GM21717 (cell line): ENCODE measurements around the gene SPINT2.

ENCODE experiments used
- ATAC-seq: cut with Tn5 transposase; IDR thresholded peaks from one replicate; pipeline ENCODE4 v1.9.1; 2021; ENCODE audit warnings: mild to moderate bottlenecking, moderate library complexity; ENCODE audit not compliant: unreplicated experiment

Gene SPINT2

DNA sequence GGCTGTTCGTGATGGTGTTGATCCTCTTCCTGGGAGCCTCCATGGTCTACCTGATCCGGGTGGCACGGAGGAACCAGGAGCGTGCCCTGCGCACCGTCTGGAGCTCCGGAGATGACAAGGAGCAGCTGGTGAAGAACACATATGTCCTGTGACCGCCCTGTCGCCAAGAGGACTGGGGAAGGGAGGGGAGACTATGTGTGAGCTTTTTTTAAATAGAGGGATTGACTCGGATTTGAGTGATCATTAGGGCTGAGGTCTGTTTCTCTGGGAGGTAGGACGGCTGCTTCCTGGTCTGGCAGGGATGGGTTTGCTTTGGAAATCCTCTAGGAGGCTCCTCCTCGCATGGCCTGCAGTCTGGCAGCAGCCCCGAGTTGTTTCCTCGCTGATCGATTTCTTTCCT lies 27.5 kb downstream of the SPINT2 start:
- ATAC-seq = no peak

DNA sequence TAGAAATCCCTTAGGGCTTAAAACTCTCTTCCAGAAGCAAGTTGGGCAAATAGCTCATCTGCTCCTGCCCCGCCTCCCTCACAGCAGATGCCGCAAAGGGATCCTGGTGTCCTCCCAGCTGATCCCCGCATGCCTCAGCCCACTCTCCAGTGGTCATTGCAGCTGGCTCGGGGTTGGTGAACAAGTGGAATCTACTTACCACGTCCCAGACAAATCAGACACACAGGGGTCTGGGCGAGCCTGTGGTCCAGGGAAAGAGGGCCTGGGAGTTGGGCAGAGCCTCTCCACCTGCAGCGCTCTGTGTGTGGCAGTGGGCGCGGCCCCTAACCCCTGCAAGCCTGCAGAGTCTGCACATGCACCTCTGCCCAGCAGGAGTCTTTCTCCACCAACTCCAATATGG lies 28.9 kb downstream of the SPINT2 start:
- ATAC-seq = no peak

DNA sequence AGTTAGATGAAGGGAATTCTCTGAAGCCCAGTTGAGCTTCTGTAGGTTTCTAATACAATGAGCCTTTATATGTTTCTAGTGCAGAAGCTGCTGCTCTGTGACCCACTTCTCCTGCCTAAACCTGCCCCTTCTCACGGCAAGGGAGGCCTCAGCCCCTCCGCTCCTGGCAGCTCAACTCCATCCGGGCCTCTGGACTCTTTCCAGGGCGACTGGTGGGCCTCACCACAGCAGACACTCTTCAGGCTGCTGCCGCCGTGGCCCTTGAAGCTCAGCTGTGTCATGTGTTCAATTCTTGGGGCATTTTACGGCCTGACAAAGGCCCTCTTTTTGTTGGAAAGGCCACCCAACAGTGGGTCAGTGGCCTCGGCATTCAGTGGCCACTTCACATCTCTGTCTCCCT lies 29.7 kb downstream of the SPINT2 start:
- ATAC-seq = no peak

DNA sequence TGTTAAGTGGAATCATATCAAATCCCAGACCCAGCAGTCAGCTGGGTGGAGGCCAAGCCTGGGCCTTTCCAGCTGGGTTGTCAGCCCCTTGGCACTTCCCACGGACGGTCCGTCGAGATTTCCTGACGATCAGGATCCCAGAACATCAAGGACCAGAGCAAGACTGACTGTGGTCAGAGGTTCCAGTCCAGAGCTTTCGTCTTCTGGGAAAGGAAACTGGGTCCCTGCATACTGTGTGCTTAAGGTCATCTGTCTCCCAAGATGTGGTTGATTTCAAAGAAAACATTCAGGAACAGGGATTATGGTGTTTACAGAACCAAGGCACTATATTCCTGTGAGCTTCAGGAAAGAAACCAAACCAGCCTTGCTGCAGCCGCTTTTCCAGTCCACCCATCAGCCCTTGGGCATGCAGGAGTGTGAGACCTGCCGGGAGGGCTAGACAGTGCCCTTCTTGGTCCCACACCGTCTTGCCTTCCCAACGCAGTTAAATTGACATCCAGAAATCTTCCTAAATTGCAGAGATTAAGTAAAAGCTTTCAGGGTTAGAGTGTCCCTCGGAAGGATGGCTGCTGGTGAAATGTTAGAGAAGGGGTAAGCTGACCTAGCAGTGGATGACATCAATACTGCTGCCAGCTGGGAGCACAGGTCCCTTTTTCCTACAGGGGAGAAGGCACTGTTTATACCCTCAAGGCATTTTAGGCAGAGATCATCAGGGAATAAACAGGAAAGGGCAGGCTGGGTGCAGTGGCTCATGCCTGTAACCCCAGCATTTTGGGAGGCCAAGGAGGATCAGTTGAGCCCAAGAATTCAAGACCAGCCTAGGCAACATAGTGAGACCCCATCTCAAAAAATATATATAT lies 34.7 kb downstream of the SPINT2 start:
- ATAC-seq = no peak

DNA sequence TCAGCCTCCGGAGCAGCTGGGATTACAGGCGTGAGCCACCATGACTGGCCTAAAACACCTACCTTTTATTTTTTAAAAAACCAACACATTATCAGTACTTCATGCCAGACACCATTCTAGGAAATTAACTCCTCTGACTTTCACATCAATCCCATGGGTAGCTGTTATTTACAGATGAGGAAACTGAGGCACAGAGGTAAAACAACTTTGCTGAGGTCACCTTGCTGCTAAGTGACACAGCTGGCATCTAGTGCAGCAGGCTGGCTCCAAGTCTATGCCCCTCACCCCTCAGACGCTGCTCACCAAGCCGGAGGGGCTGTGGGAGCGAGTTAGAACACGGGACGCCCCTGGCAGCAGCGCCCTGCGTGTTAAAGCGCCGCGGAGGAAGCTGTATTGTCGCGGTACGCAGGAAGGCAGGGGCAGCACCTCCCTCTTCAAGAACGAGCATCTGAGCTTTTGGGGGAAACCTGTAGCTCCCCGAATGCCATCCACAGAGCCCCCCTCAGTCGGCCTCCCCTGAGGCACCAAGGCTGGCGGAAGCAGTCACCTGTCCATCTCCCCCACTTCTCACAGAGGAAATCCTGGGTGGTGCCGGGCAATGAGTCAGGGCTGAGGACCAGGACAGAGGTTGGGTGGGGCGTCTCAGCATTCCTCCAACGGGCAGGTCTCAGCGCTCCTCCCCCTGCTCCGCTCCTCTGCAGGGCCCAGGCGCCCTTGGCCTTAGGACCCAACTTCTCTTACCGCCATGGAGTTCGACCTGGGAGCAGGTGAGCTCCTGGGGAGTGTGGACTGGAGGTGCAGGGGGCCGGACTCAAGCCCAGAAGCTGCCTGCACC lies 39.4 kb downstream of the SPINT2 start, which contains the start of gene C19orf33:
C19orf33 (plus strand) TSS at position 735 of the 835 bp plus-strand sequence; CDS start at position 746, 11 bp downstream.
- ATAC-seq = no peak

DNA sequence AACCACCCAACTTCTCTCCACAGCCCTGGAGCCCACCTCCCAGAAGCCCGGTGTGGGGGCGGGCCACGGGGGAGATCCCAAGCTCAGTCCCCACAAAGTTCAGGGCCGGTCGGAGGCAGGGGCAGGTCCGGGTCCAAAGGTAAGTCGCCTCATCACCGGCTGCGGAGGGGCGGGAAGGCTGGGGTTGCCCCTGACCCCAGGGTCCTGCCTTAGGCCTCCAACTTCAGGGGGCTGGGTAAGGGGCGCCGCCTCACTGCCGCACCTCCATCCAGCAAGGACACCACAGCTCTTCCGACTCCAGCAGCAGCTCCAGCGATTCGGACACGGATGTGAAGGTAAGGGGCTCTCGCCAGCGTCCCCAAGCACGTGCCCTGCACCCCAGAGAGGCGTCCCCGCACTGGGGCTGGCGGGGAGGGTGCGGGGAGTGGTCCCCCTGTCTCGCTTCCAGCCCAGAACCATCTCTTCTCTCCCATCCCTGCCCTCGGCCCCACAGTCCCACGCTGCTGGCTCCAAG lies 40.0 kb downstream of the SPINT2 start:
- ATAC-seq = no peak

DNA sequence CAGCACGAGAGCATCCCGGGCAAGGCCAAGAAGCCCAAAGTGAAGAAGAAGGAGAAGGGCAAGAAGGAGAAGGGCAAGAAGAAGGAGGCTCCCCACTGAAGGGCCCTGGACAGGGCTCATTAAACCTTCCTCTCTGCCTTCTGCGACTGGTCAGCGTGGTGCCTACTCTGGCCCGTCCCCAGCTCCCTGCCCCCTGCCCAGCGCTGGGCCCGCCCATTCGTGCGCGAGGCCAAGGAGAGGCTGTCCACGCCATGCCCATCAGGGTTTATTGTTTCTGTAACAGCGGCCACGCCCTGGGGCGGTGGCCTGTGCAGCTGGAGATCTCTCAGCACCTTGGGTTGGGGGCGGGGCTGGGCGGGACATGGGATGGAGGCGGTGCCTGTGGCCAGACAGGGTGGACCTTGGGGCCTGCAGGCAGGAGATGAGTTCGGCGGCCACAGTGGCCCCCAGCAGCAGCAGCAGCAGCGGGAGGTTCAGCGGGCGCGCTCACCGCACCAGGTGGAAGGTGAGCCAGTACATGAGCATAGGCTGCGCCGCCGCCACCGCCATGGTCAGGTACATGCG lies 40.6 kb downstream of the SPINT2 start:
- ATAC-seq = no peak

DNA sequence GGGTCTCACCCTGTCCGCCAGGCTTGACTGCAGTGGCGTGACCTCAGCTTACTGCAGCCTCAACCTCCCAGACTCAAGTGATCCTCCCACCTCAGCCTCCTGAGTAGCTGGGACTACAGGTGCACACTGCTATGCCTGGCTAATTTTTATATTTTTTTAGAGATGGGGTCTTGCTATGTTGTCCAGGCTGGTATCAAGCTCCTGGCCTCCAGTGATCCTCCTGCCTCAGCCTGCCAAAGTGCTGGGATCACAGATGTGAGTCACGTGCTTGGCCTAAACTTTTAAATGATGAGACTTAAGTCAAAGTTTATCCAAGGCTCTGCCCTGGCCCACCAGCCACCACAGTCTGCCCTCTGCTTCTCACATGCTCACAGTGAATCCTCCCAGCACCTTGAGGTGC lies 41.9 kb downstream of the SPINT2 start:
- ATAC-seq = no peak

DNA sequence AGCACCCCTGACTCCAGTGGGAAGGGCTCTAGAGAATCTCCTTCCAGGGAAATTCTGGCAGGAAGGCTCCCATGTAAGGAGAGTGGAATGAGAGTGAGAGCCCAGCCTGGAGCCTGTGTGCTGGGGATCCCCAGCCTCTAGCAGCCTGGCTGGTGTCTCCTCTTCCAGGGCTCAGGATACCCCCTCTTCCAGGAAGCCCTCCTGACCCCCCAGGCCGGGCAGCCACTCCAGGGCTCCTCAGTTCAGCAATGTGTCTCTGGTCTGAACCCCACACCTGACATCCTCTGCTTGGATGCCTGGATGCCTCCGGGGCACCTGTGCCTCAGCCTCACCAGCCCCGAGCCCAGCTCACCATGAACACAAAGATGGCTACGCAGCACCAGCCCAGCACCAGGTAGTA lies 42.7 kb downstream of the SPINT2 start:
- ATAC-seq = no peak

DNA sequence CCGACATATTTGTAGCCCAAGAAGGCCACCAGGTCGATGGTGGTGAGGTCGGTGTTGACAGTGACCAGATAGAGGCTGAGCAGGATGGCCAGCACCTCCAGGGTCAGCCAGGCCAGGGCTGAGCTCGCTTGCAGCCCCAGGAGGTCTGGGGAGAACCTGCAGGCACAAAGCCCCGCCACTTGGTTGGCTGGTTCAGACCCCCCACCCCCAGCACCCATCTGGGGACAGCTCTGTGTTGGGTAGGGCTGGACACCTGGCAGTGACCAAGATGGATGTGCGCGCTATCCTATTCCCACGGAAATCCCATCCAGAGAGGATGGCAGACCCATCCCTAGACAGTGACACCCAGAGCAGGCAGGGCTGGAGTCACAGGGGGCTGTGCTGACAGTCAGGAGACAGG lies 43.2 kb downstream of the SPINT2 start:
- no peak for ATAC-seq

DNA sequence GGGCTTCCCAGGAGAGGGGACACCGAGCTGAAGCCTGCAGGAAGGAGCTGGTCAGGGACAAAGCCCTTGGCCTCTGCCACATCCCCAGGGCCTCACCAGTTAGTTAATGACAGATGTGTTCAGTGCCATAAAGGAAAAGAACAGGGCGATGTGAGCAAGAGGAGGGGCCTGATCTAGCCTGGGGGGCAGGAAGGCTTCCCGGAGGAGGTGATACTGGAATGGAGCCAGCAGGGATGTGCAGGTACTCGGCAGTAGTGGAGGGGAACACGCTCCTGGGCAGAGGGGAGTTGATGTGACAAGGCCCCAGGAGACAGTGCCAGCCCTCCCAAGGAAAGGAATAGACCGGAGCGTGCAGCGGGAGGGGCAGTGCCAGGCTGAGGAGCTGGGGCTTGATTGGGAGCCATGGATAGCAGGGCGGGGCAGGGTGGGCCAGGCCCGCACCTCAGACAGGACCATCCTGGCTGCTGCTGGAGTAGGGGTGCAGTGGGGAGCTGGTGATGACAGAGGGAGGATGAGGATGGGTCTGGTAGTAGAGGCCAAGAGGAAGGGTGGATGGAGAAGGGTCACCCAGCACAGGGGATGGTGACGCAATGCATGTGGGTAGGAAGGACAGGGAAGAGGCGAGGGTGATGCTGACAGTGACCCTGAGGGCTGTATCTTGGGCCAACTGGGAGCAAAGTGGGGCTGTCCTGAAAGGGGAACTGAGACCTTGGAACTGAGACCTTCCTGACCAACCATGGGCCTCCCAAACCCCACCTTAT lies 43.8 kb downstream of the SPINT2 start:
- no peak for ATAC-seq

DNA sequence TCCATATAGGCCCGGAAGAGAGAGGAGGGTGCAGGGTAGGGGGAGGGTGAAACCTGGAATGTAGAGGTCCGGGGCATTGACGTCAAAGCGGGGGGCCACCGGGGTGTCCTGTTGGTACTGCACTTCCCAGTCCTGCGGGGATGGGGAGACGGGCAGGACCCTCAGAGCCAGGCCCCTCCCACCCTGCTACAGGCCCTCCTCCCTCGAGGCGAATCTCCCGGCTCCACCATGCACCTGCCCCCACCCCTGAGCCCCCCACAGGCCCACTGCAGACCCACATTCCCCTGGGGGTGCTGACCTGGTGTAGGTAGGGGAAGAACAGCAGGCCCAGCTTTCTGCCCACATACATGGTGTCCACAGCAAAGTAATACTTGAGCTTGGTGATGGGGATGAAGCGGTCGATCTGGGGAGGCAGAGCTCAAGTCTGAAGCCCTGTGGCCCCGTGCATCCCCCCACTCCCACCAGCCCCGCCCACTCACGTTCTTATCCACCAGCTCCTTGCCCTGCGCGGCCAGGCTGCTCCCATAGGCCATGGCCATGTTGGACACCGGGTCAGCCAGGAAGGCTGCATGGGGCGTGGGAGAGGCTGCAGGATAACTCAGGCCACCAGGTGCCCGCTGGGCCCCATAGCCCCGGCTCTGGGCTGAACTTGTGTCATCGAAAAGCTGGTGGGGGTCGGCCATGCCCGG lies 44.7 kb downstream of the SPINT2 start:
- ATAC-seq = no peak

DNA sequence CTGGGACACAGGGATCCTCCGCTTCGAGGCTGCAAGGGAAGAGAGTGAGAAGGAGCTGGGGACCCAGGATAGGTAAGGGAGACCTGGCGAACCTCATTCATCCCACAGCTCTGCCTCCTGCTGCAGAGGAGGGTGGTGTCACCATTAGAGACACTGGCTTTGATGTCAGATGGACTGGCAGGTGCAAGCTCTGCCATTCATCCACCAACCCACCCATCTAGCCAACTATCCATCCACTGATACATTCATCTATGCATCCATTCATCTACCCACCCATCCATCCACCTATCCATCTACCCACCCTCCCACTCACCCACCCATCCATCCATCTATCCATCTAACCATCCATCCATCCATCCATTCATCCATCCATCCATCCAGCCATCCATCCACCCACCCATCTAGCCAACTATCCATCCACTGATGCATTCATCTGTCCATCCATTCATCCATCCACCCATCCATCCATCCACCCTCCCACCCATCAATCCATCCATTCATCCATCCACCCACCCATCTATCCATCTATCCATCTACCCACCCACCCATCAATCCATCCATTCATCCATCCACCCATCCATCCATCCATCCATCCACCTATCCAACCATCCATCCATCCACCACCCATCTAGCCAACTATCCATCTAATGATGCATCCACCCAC lies 45.4 kb downstream of the SPINT2 start:
- no peak for ATAC-seq

DNA sequence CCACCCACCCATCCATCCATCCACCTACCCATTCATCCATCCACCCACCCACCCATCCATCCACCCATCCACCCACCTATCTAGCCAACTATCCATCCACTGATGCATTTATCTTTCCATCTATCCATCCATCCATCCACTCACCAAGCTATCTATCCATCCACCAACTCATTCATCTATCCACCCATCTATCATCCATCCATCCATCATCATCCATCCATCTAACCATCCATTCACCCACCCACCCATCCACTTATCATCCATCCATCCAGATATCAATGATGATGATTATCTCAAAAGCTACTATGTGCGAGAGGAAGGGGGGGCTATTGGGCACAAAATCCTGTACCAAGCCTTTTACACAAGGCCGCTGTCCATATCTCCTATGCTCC lies 45.9 kb downstream of the SPINT2 start:
- no peak for ATAC-seq

DNA sequence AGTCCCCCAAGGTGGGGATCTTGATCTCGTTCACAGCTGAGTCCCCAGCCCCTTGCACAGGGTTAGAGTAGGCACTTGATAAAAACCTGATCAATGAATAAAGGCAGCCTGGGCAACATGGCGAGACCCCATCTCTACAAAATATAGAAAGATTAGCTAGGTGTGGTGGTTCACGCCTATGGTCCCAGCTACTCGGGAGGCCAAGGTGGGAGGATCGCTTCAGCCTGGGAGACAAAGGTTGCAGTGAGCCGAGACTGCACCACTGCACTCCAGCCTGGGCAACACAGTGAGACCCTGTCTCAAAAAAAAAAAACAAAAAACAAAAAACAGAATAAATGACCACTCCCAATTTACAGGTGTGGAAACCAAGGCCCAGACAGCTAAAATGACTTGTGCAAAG lies 46.6 kb downstream of the SPINT2 start:
- no peak for ATAC-seq

DNA sequence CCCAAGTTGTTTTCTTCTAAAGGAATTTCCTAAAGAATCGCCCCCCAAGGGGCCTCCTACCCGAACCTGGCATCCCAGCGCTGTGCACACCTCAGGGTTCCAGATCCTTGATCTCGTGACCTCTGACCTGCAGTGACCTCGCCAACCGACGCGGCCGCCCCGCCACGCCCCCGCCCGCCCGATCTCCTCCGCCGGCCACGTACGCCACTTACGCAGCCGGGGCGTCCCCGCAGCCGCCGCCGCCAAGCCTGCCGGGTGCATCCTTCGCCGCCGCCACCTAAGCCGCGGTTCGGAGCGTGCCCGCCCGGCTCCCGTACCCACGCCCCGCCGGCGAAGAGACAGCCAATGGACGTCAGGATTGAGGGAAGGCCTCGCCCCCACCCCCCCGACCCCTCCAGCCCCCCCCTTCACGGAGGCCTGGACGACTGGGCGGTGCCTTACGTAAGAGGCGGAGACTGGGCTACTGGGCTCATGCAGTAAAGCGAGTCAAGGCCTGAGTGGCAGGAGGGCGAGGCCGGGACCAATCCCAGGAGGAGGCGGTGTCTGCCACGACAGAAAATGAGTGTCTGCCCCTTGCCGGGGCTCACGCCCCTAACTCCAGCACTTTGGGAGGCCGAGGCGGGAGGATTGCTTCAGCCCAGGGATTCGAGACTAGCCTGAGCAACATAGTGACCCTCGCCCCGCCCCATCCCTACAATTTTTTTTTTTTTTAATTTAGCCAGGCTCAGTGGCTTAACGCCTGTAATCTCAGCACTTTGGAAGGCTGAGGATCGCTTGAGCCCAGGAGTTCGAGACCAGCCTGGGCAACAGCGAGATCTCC lies 51.5 kb downstream of the SPINT2 start, which contains the start of gene YIF1B:
YIF1B (minus strand) TSS at position 291 of the 820 bp plus-strand sequence; CDS start at position 261, 30 bp downstream.
- ATAC-seq = peak; percentile 72

DNA sequence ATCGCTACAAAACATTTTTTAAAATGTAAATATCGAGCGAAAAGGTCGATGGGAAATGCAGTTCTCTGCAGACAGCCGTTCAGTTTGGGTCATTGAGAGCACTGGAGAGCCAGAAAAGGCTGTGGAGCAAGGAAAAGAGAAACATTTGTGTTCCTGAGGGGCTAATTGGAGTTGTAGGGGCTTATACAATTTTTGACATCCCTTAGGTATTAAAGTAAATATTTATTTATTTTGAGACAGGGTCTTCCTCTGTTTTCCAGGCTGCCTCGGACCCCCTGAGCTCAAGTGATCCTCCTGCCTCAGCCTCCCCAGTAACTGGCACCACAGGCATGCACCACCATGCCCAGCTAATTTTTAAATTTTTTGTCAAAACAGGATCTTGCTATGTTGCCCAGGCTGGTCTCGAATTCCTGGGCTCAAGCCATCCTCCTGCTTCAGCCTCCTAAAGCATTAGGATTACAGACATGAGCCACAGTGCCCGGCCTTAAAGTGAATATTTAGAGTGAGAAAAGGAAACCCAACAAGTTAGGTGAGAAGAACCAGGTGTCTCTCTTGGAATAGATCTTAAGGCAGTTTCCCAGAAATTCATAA lies 52.2 kb downstream of the SPINT2 start:
- ATAC-seq = no peak

DNA sequence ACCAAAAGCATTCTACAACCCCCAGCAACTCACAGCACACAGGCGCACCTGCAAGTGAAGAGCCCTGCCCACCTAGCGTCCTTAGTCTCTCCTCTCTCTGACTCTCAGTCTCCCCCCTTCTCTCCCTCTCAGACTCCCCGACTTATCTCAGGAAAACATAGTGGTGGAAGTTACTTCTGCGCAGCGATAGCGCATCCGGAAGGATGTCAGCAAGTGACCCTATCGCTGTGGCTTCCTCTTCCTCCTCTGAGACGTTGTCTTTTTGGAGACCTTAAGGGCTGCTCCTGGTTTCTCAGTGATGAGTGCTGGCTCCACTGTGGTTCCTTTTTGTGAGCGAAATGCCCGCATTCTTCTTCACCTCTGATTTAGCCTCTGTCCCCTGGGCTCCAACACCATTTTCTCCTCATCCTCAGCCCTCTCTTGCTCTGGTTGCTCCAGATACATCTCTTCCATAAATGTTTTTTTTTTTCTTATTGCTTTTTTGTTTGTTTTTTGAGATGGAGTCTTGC lies 52.8 kb downstream of the SPINT2 start:
- ATAC-seq = no peak
